HepG2 (cell line): ENCODE results near the gene APOA1. TPM values are rescaled to one million over a fixed set of nuclear protein-coding genes. Genes with fewer than 3 reads are reported as not detected.
A peak's percentile ranks its signal among the peaks of the same experiment; 100 is the strongest.

Experiments
- ATAC-seq: fragments of 200-7000 bp; cut with Tn5 transposase; 3 replicates; pipeline ENCODE4 v1.9.1; 2020; ENCODE audit warnings: mild to moderate bottlenecking, moderate library complexity
- BruUV-seq: library from RNA; stranded (reverse); fragments of 400-500 nt; replicated peaks from 2 replicates; lab custom pipeline; 2021; lab: Mats Ljungman, UMichigan
- CTCF ChIA-PET: fragments of 300-600 bp; formaldehyde crosslinking; extraction: SDS; loops from one replicate; lab custom pipeline; 2021; ENCODE audit warnings: low total read pairs, inconsistent platforms, low intra/inter-chr PET ratio; lab: Yijun Ruan, JAX
- POLR2A ChIA-PET: fragments of 350-600 bp; sonication (Branson Sonifier 250); formaldehyde crosslinking; loops from one replicate; lab custom pipeline; 2020; ENCODE audit warnings: antibody characterized with exemption, inconsistent platforms; lab: Yijun Ruan, JAX
- DNase-seq: peaks from one replicate; pipeline ENCODE4 v3.0.0-alpha.2; 2015; ENCODE audit warnings: low spot score
- FAIRE-seq: peaks from 3 replicates; lab custom pipeline; 2011; peaks lifted over from hg19 to GRCh38; lab: Jason Lieb, UNC
- H2AFZ ChIP-seq: one replicate; pipeline ENCODE4 v1.6.1; 2011; ENCODE audit warnings: low read length, inconsistent platforms
- H3K27ac ChIP-seq: fragments of 300-600 bp; 3 replicates; pipeline ENCODE4 v1.8.0; 2011; ENCODE audit warnings: mixed run types, mild to moderate bottlenecking, mixed read lengths, low read length, inconsistent platforms; ENCODE audit not compliant: insufficient read depth; ENCODE audit errors: extremely low read length
- H3K27me3 ChIP-seq, 2 experiments: fragments of 200-600 bp in 1 of 2; 2 replicates in 1 of 2; 3 replicates in 1 of 2; pipeline versions ENCODE4 v1.6.0 to v1.8.0; 2011; ENCODE audit warnings: low read length in 2 of 2, mild to moderate bottlenecking in 2 of 2, moderate library complexity in 2 of 2, inconsistent platforms in 1 of 2; ENCODE audit not compliant: insufficient read depth in 2 of 2, control insufficient read depth in 1 of 2
- H3K36me3 ChIP-seq, 2 experiments: fragments of 200-600 bp in 1 of 2; replicated peaks in 1 of 2; 2 replicates in 1 of 2; 3 replicates in 1 of 2; pipeline versions ENCODE4 v1.5.1 to v1.8.0; 2011; ENCODE audit warnings: low read length in 2 of 2, inconsistent platforms in 1 of 2; ENCODE audit not compliant: insufficient read depth in 2 of 2, control insufficient read depth in 1 of 2
- H3K4me1 ChIP-seq: 2 replicates; pipeline ENCODE4 v1.5.1; 2012; ENCODE audit warnings: low read length, inconsistent platforms; ENCODE audit not compliant: insufficient read depth
- H3K4me2 ChIP-seq: 2 replicates; pipeline ENCODE4 v1.6.0; 2011; ENCODE audit warnings: low read depth, low read length, inconsistent platforms
- H3K4me3 ChIP-seq, 3 experiments: fragments of 200-600 bp in 1 of 3; sonication (generic), shearing (Covaris generic) in 1 of 3; replicated peaks in 1 of 3; 2 replicates each; pipeline ENCODE4 v1.5.1; 2011 to 2016; ENCODE audit warnings: low read length in 3 of 3, inconsistent platforms in 2 of 3, low read depth in 2 of 3, mild to moderate bottlenecking in 2 of 3, control low read depth in 1 of 3, mixed read lengths in 1 of 3; ENCODE audit not compliant: insufficient read depth in 1 of 3
- H3K79me2 ChIP-seq: one replicate; pipeline ENCODE4 v1.6.1; 2011; ENCODE audit warnings: low read length, inconsistent platforms; ENCODE audit not compliant: insufficient read depth
- H3K9ac ChIP-seq: 2 replicates; pipeline ENCODE4 v1.6.0; 2011; ENCODE audit warnings: mild to moderate bottlenecking, low read depth, low read length, inconsistent platforms; ENCODE audit not compliant: insufficient read depth
- H3K9me3 ChIP-seq: 2 replicates; pipeline ENCODE4 v1.5.1; 2012; ENCODE audit warnings: mild to moderate bottlenecking, low read length
- H4K20me1 ChIP-seq: 2 replicates; pipeline ENCODE4 v1.6.0; 2011; ENCODE audit warnings: inconsistent platforms, mild to moderate bottlenecking, low read length, moderate library complexity; ENCODE audit not compliant: insufficient read depth
- ARID2 ChIP-seq: sonication (generic); formaldehyde crosslinking; IDR thresholded peaks from 2 replicates; pipeline ENCODE4 v1.8.1; 2022; ENCODE audit warnings: mild to moderate bottlenecking, missing genetic modification reagents, borderline replicate concordance
- ARNT2 ChIP-seq: sonication (generic); formaldehyde crosslinking; IDR thresholded peaks from 2 replicates; pipeline ENCODE4 v1.8.0; 2022; ENCODE audit warnings: mild to moderate bottlenecking, low read depth, missing genetic modification reagents, moderate library complexity
- HMGA1 ChIP-seq: sonication (generic); formaldehyde crosslinking; conservative IDR thresholded peaks from 2 replicates; pipeline ENCODE4 v1.4.0; 2020; ENCODE audit warnings: missing genetic modification reagents
- JARID2 ChIP-seq: sonication (generic); formaldehyde crosslinking; IDR thresholded peaks from 2 replicates; pipeline ENCODE4 v1.8.1; 2023; ENCODE audit warnings: missing genetic modification reagents, inconsistent platforms; ENCODE audit not compliant: insufficient replicate concordance
- JUND ChIP-seq: sonication (generic); formaldehyde crosslinking; IDR thresholded peaks from 2 replicates; pipeline ENCODE4 v1.8.0; 2022; ENCODE audit warnings: mild to moderate bottlenecking, missing genetic modification reagents
- MEIS1 ChIP-seq: sonication (generic); formaldehyde crosslinking; IDR thresholded peaks from 2 replicates; pipeline ENCODE4 v1.9.0; 2021; ENCODE audit warnings: mild to moderate bottlenecking, missing genetic modification reagents, moderate library complexity, borderline replicate concordance
- NR2F6 ChIP-seq, 2 experiments: IDR thresholded peaks; 2 replicates each; pipeline ENCODE4 v1.6.1; 2016; ENCODE audit warnings: antibody characterized with exemption in 1 of 2, mild to moderate bottlenecking in 1 of 2
- PCBP1 ChIP-seq: fragments of 200-400 bp; formaldehyde crosslinking; IDR thresholded peaks from 2 replicates; pipeline ENCODE4 v1.6.1; 2017; ENCODE audit warnings: mild to moderate bottlenecking, low read depth, low read length, borderline replicate concordance
- REPIN1 ChIP-seq: sonication (generic); formaldehyde crosslinking; IDR thresholded peaks from 2 replicates; pipeline ENCODE4 v1.8.0; 2022; ENCODE audit warnings: missing genetic modification reagents, low read depth, mild to moderate bottlenecking, borderline replicate concordance
- THYN1 ChIP-seq: sonication (generic); formaldehyde crosslinking; IDR thresholded peaks from 2 replicates; pipeline ENCODE4 v1.8.1; 2023; ENCODE audit warnings: low read depth, mild to moderate bottlenecking, moderate library complexity, missing genetic modification reagents, borderline replicate concordance
- YEATS4 ChIP-seq: sonication (generic); formaldehyde crosslinking; IDR thresholded peaks from 2 replicates; pipeline ENCODE4 v1.4.0; 2020; ENCODE audit warnings: missing genetic modification reagents, borderline replicate concordance
- ZBTB21 ChIP-seq: sonication (generic); formaldehyde crosslinking; IDR thresholded peaks from 2 replicates; pipeline ENCODE4 v1.4.0; 2020; ENCODE audit warnings: missing genetic modification reagents
- ZNF121 ChIP-seq: sonication (generic); formaldehyde crosslinking; IDR thresholded peaks from 2 replicates; pipeline ENCODE4 v1.5.0; 2020; ENCODE audit warnings: mild to moderate bottlenecking, missing genetic modification reagents
- ZNF354B ChIP-seq: sonication (generic); formaldehyde crosslinking; IDR thresholded peaks from 2 replicates; pipeline ENCODE4 v1.8.0; 2022; ENCODE audit warnings: mild to moderate bottlenecking, missing genetic modification reagents
- ZNF567 ChIP-seq: sonication (generic); formaldehyde crosslinking; IDR thresholded peaks from 2 replicates; pipeline ENCODE4 v1.8.1; 2023; ENCODE audit warnings: mild to moderate bottlenecking, missing genetic modification reagents, borderline replicate concordance
- ZNF781 ChIP-seq: sonication (generic); formaldehyde crosslinking; IDR thresholded peaks from 2 replicates; pipeline ENCODE4 v1.5.1; 2020; ENCODE audit warnings: borderline replicate concordance, mild to moderate bottlenecking, missing genetic modification reagents; ENCODE audit errors: not compliant biosample characterization
- WGBS: methylation state at CpG from one replicate; pipeline ENCODE4 v1.1.6; 2017; ENCODE audit warnings: low lambda C conversion rate; 5-methylcytosine and 5-hydroxymethylcytosine counted together
- in situ Hi-C: cut with HindIII; loops from 2 replicates; pipeline ENCODE4 v1.10.0; 2017; ENCODE audit warnings: low pct_unique_long_range_greater_than_20kb; ENCODE audit not compliant: extremely low pct_ligation_motif_present
- intact Hi-C: fragments of 100-400 bp; cut with micrococcal nuclease; formaldehyde crosslinking; loops from one replicate; pipeline ENCODE4 v1.10.0; 2022; ENCODE audit not compliant: unreplicated experiment
- polyA plus RNA-seq, 8 experiments: library from polyadenylated mRNA; depleted of rRNA in 3 of 8; stranded (reverse) in 7 of 8; unstranded in 1 of 8; fragments of >200 nt; fragmentation: Illumina TruSeq in 4 of 8; extraction: Trizol in 4 of 8; gene quantifications; 2 replicates each; pipeline versions ENCODE4 v1.2.1 to v1.2.3, GENCODE V29; 2011 to 2016; ENCODE audit warnings: low read depth in 4 of 8, missing spikeins in 1 of 8, mixed read lengths in 1 of 8; ENCODE audit not compliant: insufficient read depth in 1 of 8
- total RNA-seq, 5 experiments: library from RNA; depleted of rRNA; stranded (reverse); fragments of >200 nt; fragmentation: Illumina TruSeq; extraction: Trizol; gene quantifications; 2 replicates each; pipeline ENCODE4 v1.2.3, GENCODE V29; 2016; ENCODE audit warnings: low read depth in 1 of 5
- TF ChIP-seq, protein P1 (sequence below): sonication (generic); formaldehyde crosslinking; IDR thresholded peaks from 2 replicates; pipeline ENCODE4 v1.9.0; 2021; ENCODE audit warnings: missing genetic modification reagents, borderline replicate concordance
- TF ChIP-seq, protein P2 (sequence below): sonication (generic); formaldehyde crosslinking; IDR thresholded peaks from 2 replicates; pipeline ENCODE4 v1.8.0; 2022; ENCODE audit warnings: missing genetic modification reagents, low read depth, mild to moderate bottlenecking, borderline replicate concordance

The APOA1 gene
- total and polyA plus RNA-seq, 2 of the 13 experiments (the other 11 are each of a cell fraction or from before 2014, with no cell fraction given): 1,973 to 5,485 TPM

DNA sequence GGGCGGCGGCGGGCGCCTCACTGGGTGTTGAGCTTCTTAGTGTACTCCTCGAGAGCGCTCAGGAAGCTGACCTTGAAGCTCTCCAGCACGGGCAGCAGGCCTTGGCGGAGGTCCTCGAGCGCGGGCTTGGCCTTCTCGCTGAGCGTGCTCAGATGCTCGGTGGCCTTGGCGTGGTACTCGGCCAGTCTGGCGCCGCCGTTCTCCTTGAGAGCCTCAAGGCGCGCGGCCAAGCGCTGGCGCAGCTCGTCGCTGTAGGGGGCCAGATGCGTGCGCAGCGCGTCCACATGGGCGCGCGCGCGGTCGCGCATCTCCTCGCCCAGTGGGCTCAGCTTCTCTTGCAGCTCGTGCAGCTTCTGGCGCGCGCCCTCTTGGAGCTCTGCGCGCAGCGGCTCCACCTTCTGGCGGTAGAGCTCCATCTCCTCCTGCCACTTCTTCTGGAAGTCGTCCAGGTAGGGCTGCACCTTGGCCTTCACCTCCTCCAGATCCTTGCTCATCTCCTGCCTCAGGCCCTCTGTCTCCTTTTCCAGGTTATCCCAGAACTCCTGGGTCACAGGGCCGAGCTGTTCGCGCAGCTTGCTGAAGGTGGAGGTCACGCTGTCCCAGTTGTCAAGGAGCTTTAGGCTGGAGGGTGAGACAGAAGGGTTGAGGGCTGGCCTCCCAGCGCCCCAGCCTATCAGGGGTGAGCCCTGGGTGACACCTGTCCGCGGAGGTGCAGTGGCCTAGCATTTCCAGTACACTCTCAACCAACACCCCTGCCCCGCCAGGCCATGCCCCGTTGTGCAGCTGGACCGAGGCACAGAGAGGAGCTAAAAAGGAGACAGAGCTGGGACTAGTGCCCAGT, 1.4 kb downstream of the APOA1 start:
- no peak for FAIRE-seq
- peak overlapping the region; percentile 99 for H3K27ac ChIP-seq
- TF ChIP-seq ZNF781: peak; percentile 35
- no peak for TF ChIP-seq ZNF567 (CRISPR knock-in tag)
- TF ChIP-seq ARID2 (CRISPR knock-in tag): 0 out of 2 replicates have a peak, but pooled peaks have one; percentile 64
- no peak for TF ChIP-seq JARID2 (CRISPR knock-in tag)
- no peak; the same call in 1 of the 2 replicates for TF ChIP-seq THYN1 (CRISPR knock-in tag)
- no peak for TF ChIP-seq ZNF121 (CRISPR knock-in tag)
- TF ChIP-seq NR2F6 (IDR thresholded peaks at IDR 0.05): no peak
- peak; percentile 65 for TF ChIP-seq NR2F6 (CRISPR knock-in tag; IDR thresholded peaks at IDR 0.05)
- TF ChIP-seq, protein P1, sequence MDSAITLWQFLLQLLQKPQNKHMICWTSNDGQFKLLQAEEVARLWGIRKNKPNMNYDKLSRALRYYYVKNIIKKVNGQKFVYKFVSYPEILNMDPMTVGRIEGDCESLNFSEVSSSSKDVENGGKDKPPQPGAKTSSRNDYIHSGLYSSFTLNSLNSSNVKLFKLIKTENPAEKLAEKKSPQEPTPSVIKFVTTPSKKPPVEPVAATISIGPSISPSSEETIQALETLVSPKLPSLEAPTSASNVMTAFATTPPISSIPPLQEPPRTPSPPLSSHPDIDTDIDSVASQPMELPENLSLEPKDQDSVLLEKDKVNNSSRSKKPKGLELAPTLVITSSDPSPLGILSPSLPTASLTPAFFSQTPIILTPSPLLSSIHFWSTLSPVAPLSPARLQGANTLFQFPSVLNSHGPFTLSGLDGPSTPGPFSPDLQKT (CRISPR knock-in tag): no peak
- peak; percentile 77; the same call in 1 of the 2 replicates for TF ChIP-seq ARNT2 (CRISPR knock-in tag)
- 0 out of 2 replicates have a peak, but pooled peaks have one; percentile 15 for TF ChIP-seq ZNF354B (CRISPR knock-in tag)
- TF ChIP-seq ZBTB21: no peak
- TF ChIP-seq, protein P2, sequence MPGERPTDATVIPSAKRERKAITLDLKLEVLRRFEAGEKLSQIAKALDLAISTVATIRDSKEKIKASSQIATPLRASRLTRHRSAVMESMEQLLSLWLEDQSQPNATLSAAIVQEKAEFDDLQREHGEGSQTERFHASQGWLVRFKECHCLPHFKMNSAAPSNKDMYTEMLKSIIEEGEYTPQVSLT (CRISPR knock-in tag): no peak
- peak; percentile 72 for TF ChIP-seq YEATS4 (CRISPR knock-in tag)
- TF ChIP-seq REPIN1: peak; percentile 58
- no peak for TF ChIP-seq HMGA1
- no peak for TF ChIP-seq JUND
- TF ChIP-seq MEIS1 (CRISPR knock-in tag): peak; percentile 49; the same call in 1 of the 2 replicates
- no peak for TF ChIP-seq PCBP1

More for the DNA sequence above, 1.4 kb downstream of the APOA1 start:
- ATAC-seq (peak; percentile 1; the same call in 2 of the 3 replicates), DNase-seq (peak; percentile 61)
- Histone ChIP-seq H3K79me2 (peaks cover 39% of the 10 kb centered on the region), H3K27me3 (no peaks in the 10 kb centered on the region), H3K4me1 (peaks cover 87% of the 10 kb centered on the region), H3K4me3 (peak overlapping the region; percentile 75 to 95 (median 92)), H3K9ac (peak overlapping the region; percentile 96), H3K36me3 (no peaks in the 10 kb centered on the region; a peak in 2 of 5 replicates), H3K4me2 (peak overlapping the region; percentile 92), H2AFZ (no peak overlapping the region), H3K9me3 (no peaks in the 10 kb centered on the region), H4K20me1 (peaks cover 9% of the 10 kb centered on the region; the same call in 1 of the 2 replicates)
- in situ Hi-C loops (loop anchor here (5.0 kb wide), 1 partner anchor 44 kb away; the partner anchor contains the start of gene APOA5), intact Hi-C loops (no loop called here)
- BruUV-seq: TSS peak; percentile 89
- POLR2A ChIA-PET: interaction anchor here (0.6 to 18.4 kb wide), 21 partner anchors 10 to 309 kb away, joined by 3 to 1365 read pairs (median 12); partner anchors contain the start of genes APOA4, APOA5, APOC3 and BUD13
- CTCF ChIA-PET: interaction anchor here (2.2 kb wide), 1 partner anchor 44 kb away, joined by 23 read pairs; the partner anchor contains the start of gene APOA5
- under 1% methylated on average over 18 of the region's 57 CpGs for WGBS
